Stimulated activated CD4-positive, alpha-beta T cell treated with anti-CD3 and anti-CD28 coated beads, Interleukin-4, amount 100 ng/mL, for 24 hours (primary cell): Measurements from ENCODE around the gene ELN.

Experiments
- DNase-seq: peaks from one replicate; pipeline ENCODE4 v3.0.0-alpha.2; 2020

Gene ELN

GRCh38 chr7:74066626-74067025, 38.7 kb downstream of the ELN start:
- DNase-seq, result no peak

GRCh38 chr7:74068378-74069085, 40.6 kb downstream of the ELN start:
- DNase-seq, result no peak

DNA sequence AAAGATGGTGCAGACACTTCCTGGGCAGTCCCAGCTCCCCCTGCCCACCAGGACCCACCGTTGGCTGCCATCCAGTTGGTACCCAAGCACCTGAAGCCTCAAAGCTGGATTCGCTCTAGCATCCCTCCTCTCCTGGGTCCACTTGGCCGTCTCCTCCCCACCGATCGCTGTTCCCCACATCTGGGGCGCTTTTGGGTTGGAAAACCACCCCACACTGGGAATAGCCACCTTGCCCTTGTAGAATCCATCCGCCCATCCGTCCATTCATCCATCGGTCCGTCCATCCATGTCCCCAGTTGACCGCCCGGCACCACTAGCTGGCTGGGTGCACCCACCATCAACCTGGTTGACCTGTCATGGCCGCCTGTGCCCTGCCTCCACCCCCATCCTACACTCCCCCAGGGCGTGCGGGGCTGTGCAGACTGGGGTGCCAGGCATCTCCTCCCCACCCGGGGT, 41.1 kb downstream of the ELN start:
- DNase-seq, result no peak

DNA sequence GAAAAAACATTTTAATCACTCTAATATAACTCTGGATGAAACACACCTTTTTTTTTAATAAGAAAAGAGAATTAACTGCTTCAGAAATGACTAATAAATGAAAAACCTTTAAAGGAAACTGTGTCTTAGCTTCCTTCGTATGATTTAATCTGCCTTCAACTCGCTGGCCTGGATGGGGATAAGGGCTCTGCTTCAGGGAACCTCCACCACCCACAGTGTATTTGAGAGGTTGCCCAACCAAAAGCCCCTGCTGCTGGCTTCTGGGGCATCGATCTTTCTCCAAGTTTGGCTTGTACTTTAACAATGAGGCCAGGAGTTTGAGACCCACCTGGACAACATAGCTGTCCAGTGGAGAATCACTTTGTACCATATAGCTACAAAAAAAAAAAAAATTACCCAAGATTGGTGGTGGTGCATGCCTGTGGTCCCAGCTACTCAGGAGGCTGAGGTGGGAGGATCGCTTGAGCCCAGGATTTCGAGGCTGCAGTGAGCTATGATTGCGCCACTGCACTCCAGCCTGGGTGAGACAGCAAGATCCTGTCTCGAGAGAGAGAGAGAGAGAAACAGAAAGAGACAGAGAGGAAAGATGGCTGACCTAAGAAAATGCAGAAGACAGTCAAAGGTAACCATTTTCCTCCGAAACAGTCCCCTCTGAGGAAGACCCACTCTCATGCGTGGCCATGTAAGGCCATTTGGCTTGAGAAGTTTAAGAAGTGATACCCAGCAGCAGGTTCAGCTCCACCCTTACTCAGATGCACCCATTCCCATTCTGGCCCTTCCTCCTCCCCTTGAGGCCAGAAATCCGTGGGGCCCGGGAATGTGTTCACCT, 42.0 kb downstream of the ELN start:
- DNase-seq, result no peak

DNA sequence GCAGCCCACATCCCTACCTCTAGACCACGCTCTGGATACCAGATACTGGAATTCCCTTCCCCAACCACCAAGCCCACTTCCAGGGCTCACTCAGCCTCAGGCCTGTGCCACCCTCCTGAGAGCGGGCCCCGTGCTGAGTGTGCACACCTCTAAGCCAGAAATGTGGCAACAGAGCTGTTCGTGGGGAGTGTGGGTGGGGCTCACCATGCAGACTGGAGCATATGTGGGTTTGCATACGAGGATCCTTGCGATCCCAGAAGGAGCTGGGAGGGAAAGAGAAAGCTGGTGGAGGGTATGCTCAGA, 42.6 kb downstream of the ELN start:
- no peak for DNase-seq

DNA sequence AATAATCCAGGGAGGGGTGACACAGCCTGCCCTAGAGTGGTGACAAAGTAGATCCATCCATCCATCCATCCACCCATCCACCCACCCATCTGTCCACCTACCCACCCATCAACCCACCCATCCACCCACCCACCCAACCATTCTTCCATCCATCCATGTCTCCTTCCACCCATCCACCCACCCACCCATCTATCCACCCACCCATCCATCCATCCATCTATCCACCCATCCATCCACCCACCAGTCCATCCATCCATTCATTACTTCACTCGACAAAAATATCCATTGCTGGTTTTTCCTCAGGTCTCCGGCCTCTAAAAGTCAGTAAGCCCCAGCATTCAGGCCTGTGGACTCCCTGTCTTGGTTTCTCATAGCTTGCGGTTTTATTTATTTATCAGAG, 43.1 kb downstream of the ELN start:
- no peak for DNase-seq

DNA sequence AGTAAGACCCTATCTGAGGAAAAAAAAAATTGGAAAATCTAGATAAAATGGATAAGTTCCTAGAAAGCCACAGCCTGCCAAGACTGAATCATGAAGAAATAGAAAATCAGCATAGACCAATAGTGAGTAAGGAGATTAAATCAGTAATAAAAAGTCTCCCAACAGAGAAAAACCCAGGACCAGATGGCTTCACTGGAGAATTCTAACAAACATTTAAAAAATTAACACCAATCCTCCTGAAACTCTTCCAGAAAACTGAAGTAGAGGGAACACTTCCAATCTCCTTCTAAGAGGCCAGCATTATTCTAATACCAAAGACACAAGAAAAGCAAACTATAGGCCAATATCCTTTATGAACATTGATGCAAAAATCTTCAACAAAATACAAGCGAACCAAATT, 46.8 kb downstream of the ELN start:
- no peak for DNase-seq

GRCh38 chr7:74078461-74078860, 50.5 kb downstream of the ELN start:
- DNase-seq, result no peak

DNA sequence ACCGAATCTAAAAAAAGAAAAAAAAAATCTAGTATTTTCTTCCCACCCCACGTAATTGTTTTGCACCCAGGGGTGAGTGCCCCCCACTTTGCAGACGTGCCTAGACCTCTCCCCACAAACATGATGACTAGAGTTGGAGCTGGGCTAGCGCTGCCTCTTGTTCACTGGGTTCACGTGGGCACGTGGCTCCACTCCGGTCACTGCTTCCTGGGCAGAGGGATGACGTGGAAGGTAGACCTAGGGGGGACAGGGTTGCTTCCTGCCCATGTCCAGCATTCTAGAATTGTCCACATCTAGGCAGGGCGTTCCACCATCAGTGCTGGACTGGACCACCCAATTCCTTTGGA, 54.8 kb downstream of the ELN start:
- DNase-seq, result no peak

DNA sequence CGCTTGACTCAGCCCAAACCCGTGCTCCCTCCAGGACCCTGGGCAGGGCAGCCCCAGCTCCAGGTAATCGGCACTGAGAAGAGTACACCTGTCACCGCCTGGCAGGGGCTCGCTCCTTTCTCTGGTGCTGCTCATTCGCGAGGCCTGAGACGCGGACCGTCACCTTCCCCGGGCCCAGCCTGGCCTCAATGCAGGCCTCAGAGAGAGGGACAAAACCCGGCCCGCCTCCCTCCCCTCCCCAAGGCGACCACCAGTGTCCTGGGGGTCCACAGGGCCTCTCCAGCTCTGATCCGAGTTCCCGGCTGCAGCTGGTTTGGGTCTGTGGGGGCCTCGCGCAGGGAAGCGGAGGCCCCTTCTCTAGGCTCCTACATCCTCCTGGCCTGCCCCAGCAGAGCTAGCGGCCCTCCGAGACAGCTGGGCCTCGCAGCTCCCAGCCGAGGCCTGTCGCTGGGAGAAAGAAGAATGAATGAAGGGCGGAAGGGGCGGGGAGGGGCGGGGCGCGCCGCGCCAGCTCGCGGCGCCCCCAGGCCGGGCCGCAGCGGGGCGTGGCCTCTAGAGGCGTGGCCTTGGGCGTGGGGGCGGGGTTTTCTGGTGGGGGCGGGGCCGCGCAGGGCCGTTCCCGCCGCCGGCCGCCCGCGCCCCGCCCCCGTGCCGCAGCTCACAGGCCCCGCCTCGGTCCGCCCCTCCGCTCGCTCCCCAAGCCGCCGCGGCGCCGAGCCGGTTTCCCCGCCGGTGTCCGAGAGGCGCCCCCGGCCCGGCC, 55.3 kb downstream of the ELN start, which contains the start of gene LIMK1:
TSS of gene LIMK1 (plus strand) at position 688 of the 760 bp plus-strand sequence. CDS start 187 bp downstream, outside the sequence.
- peak; percentile 80 for DNase-seq

- DNase-seq, result peak; percentile 30
Observed at GRCh38 chr7:74083928-74084721, 56.2 kb downstream of the ELN start.

GRCh38 chr7:74084722-74085578, 57.0 kb downstream of the ELN start:
- no peak for DNase-seq

DNA sequence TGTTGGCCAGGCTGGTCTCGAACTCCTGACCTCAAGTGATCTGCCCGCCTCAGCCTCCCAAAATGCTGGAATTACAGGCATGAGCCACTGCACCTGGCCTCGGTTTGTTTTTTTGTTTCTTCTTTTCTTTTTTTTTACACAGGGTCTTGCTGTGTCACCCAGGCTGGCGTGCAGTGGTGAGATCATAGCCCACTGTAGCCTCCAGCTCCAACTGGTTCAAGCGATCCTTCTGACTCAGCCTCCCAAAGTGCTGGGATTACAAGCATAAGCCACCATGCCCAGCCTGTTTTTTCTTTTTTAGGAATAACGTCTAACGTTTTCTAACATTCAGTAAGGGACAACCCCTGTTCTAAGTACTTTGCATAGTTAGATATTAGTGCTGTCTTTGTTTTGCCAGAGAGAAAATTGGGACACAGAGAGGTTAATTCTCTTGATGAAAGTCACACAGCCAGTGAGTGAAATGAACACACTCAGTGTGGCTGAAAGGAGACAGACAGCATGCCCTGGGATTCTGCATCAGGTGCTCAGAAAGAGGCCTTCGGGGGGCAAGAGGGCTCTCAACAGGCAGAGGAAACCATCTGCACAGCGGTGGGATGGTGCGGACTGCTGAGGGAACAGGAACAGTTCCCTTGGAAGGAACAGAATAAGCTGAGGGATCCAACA, 59.9 kb downstream of the ELN start:
- no peak for DNase-seq

DNA sequence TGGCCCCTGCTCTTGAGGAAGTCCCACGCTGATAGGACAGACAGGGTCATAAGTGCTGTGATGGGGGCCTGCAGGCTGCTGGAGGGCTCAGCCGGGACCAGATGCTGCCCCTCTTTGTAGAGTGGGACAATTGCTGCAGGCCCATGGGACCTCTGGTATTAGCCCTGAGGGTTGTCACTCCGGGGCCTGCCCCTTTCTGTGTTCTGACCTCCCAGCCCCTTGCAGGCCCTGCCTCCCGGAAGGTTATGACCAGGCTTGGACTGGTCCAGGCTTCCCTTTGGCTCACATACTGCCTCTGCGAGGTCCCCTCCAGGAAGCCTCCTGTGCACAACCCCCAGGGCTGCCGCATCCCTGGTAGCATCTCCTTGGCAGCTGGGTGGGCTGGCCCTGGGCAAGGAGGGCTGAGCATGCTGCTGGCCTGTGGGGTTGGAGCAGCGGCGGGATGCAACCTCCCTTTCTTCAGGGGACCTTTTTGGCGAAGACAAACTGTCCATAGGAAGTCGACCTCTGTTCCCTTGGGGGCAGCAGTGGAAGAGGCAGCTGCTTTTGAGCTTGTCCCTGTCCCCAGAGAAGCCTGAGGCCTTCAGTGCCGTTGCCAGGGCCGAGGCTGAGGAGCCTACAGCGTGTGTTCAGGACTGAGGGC, 64.5 kb downstream of the ELN start:
- DNase-seq, result no peak

- DNase-seq, result no peak
Observed at GRCh38 chr7:74092964-74093471, 65.0 kb downstream of the ELN start.

DNA sequence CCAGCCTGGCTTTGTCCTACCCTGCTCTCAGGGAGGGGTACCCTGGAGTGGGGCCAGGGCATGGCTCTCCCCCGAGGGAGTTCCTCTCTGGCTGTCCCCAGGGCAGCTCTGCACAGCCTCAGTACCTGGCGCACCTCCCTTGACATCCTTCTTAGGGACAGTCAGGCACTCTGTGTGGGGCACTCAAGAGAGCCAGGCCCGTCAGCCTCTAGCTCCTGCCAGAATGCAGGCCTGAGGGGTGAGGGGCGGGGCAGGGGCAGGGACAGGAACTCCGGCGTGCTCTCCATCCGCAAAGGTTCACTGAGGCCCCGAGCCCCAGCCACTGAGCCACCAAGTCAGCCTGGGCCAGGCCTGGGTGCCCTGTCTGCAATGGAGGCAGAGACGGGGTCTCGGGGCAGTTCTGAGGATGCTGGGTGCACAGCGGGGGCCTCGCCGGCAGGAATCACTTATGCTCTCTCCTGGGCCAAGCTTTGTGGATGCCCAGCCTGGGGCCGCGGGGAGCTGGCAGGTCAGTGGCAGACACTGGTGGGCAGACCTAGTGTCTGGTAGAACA, 65.8 kb downstream of the ELN start:
- peak; percentile 17 for DNase-seq

- DNase-seq, result peak; percentile 80
Observed at GRCh38 chr7:74094224-74095101, 66.5 kb downstream of the ELN start.

- DNase-seq, result no peak
Observed at GRCh38 chr7:74095135-74095534, 67.2 kb downstream of the ELN start.

DNA sequence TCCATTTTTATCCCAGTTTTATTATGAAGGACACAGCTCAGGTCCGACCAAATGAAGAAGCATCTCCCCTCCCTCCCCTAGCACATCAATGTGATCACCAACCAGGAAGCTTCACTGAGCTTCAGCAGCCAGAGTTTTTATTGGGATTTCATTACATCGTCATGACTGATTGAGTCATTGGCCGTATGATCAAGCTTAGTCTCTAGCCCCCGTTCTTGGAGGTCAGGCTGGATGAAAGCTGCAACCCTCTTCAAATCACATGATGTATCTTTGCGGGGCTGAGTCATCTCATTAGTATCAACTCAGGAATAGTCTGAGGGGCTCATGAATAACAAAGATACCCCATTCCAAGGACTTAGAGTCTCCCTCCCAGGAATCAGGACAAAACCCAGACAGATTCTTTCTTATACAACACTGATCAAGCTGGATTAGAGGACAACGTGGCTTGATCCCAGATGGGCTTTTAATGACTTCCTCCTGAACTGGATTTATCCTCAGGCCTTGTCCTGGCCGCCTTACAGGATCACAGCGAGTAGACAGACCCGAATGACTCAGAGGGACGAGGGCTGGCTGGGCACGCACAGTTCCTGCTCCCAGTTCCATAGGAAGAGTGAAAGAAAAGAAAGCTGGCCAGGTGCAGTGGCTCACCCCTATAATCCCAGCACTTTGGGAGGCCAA, 70.1 kb downstream of the ELN start:
- no peak for DNase-seq
